Activated gamma-delta T cell treated with anti-CD3 and anti-CD28 coated beads, Interleukin-2, amount 50 U/mL, for 16 hours (primary cell): ENCODE data around the gene GAS6.
"Not testable (repeated sequence)": the region's sequence is repeated elsewhere in the genome, so short reads cannot be mapped to it uniquely, and the experiment has no call there.

Source experiments
- DNase-seq: peaks from one replicate; pipeline ENCODE4 v3.0.0-alpha.2; 2020; ENCODE audit warnings: low read depth

Gene GAS6

GRCh38 chr13:113863524-113864272 lies at the start of gene GAS6:
Gene GAS6, minus strand, starts transcription at chr13:113864076. Its CDS starts 156 bp downstream, at chr13:113863920.
- DNase-seq = no peak

GRCh38 chr13:113913408-113913807 lies 49.5 kb upstream of the GAS6 start:
- not testable (repeated sequence) for DNase-seq

GRCh38 chr13:113912596-113912995 lies 48.7 kb upstream of the GAS6 start:
- DNase-seq = no peak

- no peak for DNase-seq
These were observed 44.0 kb upstream of the GAS6 start for GRCh38 chr13:113907635-113908617.

GRCh38 chr13:113906571-113906970 lies 42.7 kb upstream of the GAS6 start:
- no peak for DNase-seq

GRCh38 chr13:113905942-113906341 lies 42.1 kb upstream of the GAS6 start:
- DNase-seq = no peak

- no peak for DNase-seq
These were observed 41.1 kb upstream of the GAS6 start for GRCh38 chr13:113905018-113905417.

GRCh38 chr13:113904411-113904810 lies 40.5 kb upstream of the GAS6 start:
- DNase-seq = no peak

GRCh38 chr13:113903912-113904311 lies 40.0 kb upstream of the GAS6 start:
- no peak for DNase-seq

GRCh38 chr13:113902986-113903775 lies 39.3 kb upstream of the GAS6 start:
- no peak for DNase-seq

- no peak for DNase-seq
These were observed 38.6 kb upstream of the GAS6 start for GRCh38 chr13:113902481-113902880.

- no peak for DNase-seq
These were observed 37.8 kb upstream of the GAS6 start for GRCh38 chr13:113901642-113902041.

GRCh38 chr13:113901231-113901630 lies 37.4 kb upstream of the GAS6 start:
- DNase-seq = no peak

- no peak for DNase-seq
These were observed 36.8 kb upstream of the GAS6 start for GRCh38 chr13:113900646-113901045.

GRCh38 chr13:113898391-113898790 lies 34.5 kb upstream of the GAS6 start:
- no peak for DNase-seq

GRCh38 chr13:113897966-113898365 lies 34.1 kb upstream of the GAS6 start:
- no peak for DNase-seq

- no peak for DNase-seq
These were observed 33.3 kb upstream of the GAS6 start for GRCh38 chr13:113897161-113897560.

GRCh38 chr13:113895436-113895835 lies 31.6 kb upstream of the GAS6 start:
- no peak for DNase-seq

- DNase-seq = no peak
These were observed 27.1 kb upstream of the GAS6 start for GRCh38 chr13:113890774-113891480.

GRCh38 chr13:113889467-113889866 lies 25.6 kb upstream of the GAS6 start:
- DNase-seq = no peak

GRCh38 chr13:113888701-113889330 lies 24.9 kb upstream of the GAS6 start:
- no peak for DNase-seq
